ENCODE results near the gene EPB41L2. TPM values are rescaled to one million over a fixed set of nuclear protein-coding genes. Genes with fewer than 3 reads are reported as not detected.

The EPB41L2 gene
- total RNA-seq, 2 donors from 2014 or later: 99.6 to 110 TPM

DNA sequence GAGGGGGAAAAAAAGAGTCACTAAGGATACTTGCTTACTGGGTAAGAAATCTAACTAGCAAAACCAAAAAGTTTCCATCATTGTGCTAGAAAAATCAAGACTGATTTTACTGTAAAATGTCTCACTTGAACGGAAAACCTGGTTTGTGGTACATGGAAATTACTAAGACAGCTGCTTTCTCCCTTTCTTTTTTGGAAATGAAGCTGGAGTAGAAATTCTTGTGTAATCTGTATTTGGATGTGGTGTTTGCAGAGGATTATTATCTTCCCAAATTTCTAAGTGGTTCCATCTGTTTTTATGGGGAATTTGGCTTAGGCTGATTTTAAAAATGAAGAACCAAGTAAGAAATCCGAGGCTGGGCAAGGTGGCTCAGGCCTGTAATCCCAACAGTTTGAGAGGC is 20.4 kb downstream of the EPB41L2 start:
- no peak overlapping the region for H3K4me3 ChIP-seq
- ATAC-seq (ENCODE audit: insufficient number of reproducible peaks, low FRiP score, low read depth) (no peak), DNase-seq (ENCODE audit: low spot score) (no peak)
- no peak overlapping the region for H3K27ac ChIP-seq
- H3K9me3 ChIP-seq: no peaks in the 10 kb centered on the region
- TF ChIP-seq, protein P1, sequence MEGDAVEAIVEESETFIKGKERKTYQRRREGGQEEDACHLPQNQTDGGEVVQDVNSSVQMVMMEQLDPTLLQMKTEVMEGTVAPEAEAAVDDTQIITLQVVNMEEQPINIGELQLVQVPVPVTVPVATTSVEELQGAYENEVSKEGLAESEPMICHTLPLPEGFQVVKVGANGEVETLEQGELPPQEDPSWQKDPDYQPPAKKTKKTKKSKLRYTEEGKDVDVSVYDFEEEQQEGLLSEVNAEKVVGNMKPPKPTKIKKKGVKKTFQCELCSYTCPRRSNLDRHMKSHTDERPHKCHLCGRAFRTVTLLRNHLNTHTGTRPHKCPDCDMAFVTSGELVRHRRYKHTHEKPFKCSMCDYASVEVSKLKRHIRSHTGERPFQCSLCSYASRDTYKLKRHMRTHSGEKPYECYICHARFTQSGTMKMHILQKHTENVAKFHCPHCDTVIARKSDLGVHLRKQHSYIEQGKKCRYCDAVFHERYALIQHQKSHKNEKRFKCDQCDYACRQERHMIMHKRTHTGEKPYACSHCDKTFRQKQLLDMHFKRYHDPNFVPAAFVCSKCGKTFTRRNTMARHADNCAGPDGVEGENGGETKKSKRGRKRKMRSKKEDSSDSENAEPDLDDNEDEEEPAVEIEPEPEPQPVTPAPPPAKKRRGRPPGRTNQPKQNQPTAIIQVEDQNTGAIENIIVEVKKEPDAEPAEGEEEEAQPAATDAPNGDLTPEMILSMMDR (IDR thresholded peaks at IDR 0.05): no peak
- H3K27me3 ChIP-seq (replicated peaks; ENCODE audit: insufficient read depth): no peaks in the 10 kb centered on the region
- no peaks in the 10 kb centered on the region for H3K36me3 ChIP-seq
- H3K4me1 ChIP-seq (ENCODE audit: control insufficient read depth in 1 of 2, low read depth in 2 of 2): peaks cover 0 to 20% of the 10 kb centered on the region in 2 donors

DNA sequence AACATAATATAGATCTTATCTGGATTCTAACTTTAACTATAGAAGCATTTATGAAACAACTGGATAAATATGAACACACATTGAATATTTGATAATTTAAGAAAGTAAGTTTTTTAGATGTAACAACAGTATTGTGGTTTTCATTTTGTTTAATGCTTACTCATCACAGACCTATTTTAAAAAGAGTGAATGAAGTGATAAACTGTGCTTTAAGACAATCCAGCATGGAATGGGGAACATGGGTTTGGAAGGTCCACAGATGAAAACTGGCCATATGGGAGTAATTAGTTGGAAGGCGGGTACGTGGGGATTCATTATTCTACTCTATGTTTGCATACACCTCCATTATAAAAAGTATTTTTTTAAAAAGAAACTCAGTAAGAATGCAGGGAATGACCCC is 21.2 kb downstream of the EPB41L2 start:
- TF ChIP-seq, protein P1 (IDR thresholded peaks at IDR 0.05): no peak
- H3K4me3 ChIP-seq: no peak overlapping the region
- DNase-seq (ENCODE audit: low spot score): no peak
- H3K27ac ChIP-seq: no peak overlapping the region
- no peaks in the 10 kb centered on the region for H3K9me3 ChIP-seq
- H3K36me3 ChIP-seq: no peaks in the 10 kb centered on the region
- H3K27me3 ChIP-seq (replicated peaks; ENCODE audit: insufficient read depth): no peaks in the 10 kb centered on the region
- no peak for ATAC-seq (ENCODE audit: insufficient number of reproducible peaks, low FRiP score, low read depth)
- H3K4me1 ChIP-seq (ENCODE audit: control insufficient read depth in 1 of 2, low read depth in 2 of 2): peaks cover 0 to 20% of the 10 kb centered on the region in 2 donors

DNA sequence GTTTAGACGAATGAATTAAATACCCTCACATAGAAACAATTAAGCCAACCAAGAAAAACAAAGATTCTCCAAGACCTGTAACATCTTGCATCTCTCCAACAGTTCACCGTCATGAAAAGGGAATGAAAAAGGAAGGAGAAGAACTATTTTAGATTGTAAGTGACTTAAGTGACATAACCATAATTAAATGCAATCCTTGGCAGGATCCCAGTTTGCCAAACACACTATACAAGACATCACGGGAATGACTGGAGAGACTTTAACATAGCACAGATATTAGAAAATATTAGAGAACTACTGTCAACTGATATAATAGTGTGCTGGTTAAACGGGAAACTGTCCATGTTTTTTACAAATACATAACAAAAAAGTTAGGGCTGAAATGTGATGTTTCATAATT is 22.2 kb downstream of the EPB41L2 start:
- no peak overlapping the region for H3K4me3 ChIP-seq
- TF ChIP-seq, protein P1 (IDR thresholded peaks at IDR 0.05): no peak
- H3K9me3 ChIP-seq: no peaks in the 10 kb centered on the region
- H3K27me3 ChIP-seq (replicated peaks; ENCODE audit: insufficient read depth): no peaks in the 10 kb centered on the region
- peaks cover 0 to 20% of the 10 kb centered on the region in 2 donors for H3K4me1 ChIP-seq (ENCODE audit: control insufficient read depth in 1 of 2, low read depth in 2 of 2)
- no peaks in the 10 kb centered on the region for H3K36me3 ChIP-seq
- no peak for DNase-seq (ENCODE audit: low spot score)
- no peak overlapping the region for H3K27ac ChIP-seq
- ATAC-seq (ENCODE audit: insufficient number of reproducible peaks, low FRiP score, low read depth): no peak

DNA sequence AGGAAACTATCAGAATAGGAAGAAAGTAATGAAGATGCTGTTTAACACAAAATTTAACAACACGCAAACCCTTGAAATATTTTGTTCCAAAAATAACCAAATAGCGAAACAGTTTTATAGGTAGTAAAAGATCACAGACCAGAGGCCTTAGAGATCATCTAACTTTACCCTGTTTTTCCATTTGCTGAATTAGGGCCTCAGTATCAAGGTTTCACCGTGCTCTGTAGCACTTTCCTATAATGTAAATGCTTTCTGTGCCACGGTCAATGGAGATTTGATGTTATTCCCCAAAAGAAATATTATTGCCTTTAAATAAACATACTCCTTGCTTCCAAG is 23.7 kb downstream of the EPB41L2 start:
- Histone ChIP-seq H3K27ac (no peak overlapping the region), H3K4me1 (ENCODE audit: control insufficient read depth in 1 of 2, low read depth in 2 of 2) (peaks cover 0 to 20% of the 10 kb centered on the region in 2 donors), H3K27me3 (replicated peaks; ENCODE audit: insufficient read depth) (no peaks in the 10 kb centered on the region), H3K4me3 (no peak overlapping the region), H3K9me3 (no peaks in the 10 kb centered on the region), H3K36me3 (no peaks in the 10 kb centered on the region)
- ATAC-seq (ENCODE audit: insufficient number of reproducible peaks, low FRiP score, low read depth): no peak
- no peak for DNase-seq (ENCODE audit: low spot score)
- TF ChIP-seq, protein P1 (IDR thresholded peaks at IDR 0.05): no peak

DNA sequence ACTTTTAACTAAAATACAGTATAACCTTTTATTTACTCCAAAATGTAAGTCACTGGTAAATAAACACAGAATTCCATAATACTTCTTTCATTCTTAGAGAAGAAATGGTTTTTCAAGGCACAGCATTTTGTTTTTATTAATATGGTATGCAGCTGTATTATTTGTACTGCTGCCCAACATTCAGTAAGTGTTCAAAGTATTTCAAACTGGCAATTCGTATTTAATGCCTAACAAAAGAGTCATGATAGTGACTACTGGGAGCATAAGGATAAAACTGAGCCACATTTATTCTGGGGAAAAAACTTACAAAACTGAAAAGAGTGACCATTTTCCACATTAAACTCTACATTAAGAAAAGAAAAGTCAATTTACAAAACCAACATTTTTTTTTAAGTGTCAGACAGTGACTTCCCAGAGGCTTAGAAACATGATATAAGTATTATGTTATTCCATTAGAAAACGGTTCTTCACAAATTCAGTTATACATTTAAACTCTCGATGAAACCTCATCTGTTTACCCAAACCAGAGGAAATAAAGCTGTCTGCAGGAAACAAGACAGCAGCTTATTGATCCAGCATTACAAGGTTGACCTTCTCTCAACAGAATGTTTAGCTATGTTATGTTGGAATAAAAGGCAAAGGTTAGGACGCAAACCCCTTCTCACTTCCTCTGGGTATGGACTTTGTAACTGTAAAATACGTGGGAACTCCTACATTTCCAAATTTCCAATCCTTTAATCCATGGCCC is 24.3 kb downstream of the EPB41L2 start:
- H3K27ac ChIP-seq: no peak overlapping the region

More for the DNA sequence above, 24.3 kb downstream of the EPB41L2 start:
- no peaks in the 10 kb centered on the region for H3K9me3 ChIP-seq
- H3K27me3 ChIP-seq (replicated peaks; ENCODE audit: insufficient read depth): no peaks in the 10 kb centered on the region
- DNase-seq (ENCODE audit: low spot score) (no peak), ATAC-seq (ENCODE audit: insufficient number of reproducible peaks, low FRiP score, low read depth) (no peak)
- H3K4me3 ChIP-seq: no peak overlapping the region
- TF ChIP-seq, protein P1 (IDR thresholded peaks at IDR 0.05): no peak
- peaks cover 0 to 20% of the 10 kb centered on the region in 2 donors for H3K4me1 ChIP-seq (ENCODE audit: control insufficient read depth in 1 of 2, low read depth in 2 of 2)
- no peaks in the 10 kb centered on the region for H3K36me3 ChIP-seq
